ENCODE data around the gene PLIN3.

The PLIN3 gene

GRCh38 chr19:4879041-4879440, 11.6 kb upstream of the PLIN3 start:
- TF ChIP-seq BACH2 (CRISPR knock-in tag; IDR thresholded peaks at IDR 0.05; ENCODE audit: borderline replicate concordance), result no peak
- no peak for TF ChIP-seq ZFP3 (CRISPR knock-in tag; IDR thresholded peaks at IDR 0.05)
- TF ChIP-seq RARB (CRISPR knock-in tag; IDR thresholded peaks at IDR 0.05), result no peak
- TF ChIP-seq ISL1 (CRISPR knock-in tag; IDR thresholded peaks at IDR 0.05), result no peak
- no peak for TF ChIP-seq ZNF565 (CRISPR knock-in tag; conservative IDR thresholded peaks at IDR 0.05; ENCODE audit: low read depth)
- no peak for TF ChIP-seq ZC3H10 (CRISPR knock-in tag; IDR thresholded peaks at IDR 0.05)
- TF ChIP-seq TOX (CRISPR knock-in tag; IDR thresholded peaks at IDR 0.05; ENCODE audit: borderline replicate concordance), result no peak

DNA sequence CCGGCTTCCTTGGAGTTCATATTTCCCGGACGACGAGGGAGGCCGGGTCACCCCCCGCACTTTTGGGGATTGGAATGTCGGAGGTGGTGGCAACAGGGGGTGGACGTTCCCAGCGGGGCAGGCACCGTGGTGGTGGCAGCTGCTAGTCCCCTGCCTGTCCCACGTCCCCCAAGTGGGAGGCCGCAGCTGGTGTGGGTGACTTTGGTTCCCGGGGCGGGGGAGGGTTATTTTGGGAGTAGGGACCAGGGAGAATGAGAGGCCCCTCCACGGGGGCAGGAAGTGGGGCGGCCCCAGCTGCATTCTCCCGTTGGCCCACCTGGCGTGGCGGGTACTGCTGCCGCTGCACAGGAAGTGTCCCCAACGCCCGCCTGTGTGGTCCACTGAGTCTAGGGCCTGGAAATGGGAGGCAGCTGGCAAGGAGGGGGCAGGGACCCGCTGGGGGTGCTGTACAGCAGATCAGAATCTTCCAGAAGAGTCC, 11.1 kb upstream of the PLIN3 start:
- TF ChIP-seq ZNF8 (CRISPR knock-in tag; IDR thresholded peaks at IDR 0.05), result no peak
- TF ChIP-seq, protein P1, sequence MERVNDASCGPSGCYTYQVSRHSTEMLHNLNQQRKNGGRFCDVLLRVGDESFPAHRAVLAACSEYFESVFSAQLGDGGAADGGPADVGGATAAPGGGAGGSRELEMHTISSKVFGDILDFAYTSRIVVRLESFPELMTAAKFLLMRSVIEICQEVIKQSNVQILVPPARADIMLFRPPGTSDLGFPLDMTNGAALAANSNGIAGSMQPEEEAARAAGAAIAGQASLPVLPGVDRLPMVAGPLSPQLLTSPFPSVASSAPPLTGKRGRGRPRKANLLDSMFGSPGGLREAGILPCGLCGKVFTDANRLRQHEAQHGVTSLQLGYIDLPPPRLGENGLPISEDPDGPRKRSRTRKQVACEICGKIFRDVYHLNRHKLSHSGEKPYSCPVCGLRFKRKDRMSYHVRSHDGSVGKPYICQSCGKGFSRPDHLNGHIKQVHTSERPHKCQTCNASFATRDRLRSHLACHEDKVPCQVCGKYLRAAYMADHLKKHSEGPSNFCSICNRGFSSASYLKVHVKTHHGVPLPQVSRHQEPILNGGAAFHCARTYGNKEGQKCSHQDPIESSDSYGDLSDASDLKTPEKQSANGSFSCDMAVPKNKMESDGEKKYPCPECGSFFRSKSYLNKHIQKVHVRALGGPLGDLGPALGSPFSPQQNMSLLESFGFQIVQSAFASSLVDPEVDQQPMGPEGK (CRISPR knock-in tag; IDR thresholded peaks at IDR 0.05; ENCODE audit: borderline replicate concordance), result no peak
- TF ChIP-seq ISL1 (CRISPR knock-in tag; IDR thresholded peaks at IDR 0.05), result no peak
- TF ChIP-seq ZC3H10 (CRISPR knock-in tag; IDR thresholded peaks at IDR 0.05), result no peak
- no peak for TF ChIP-seq GLIS3 (CRISPR knock-in tag; IDR thresholded peaks at IDR 0.05)
- TF ChIP-seq ZNF70 (CRISPR knock-in tag; IDR thresholded peaks at IDR 0.05), result no peak
- no peak for TF ChIP-seq ARNTL (CRISPR knock-in tag; IDR thresholded peaks at IDR 0.05; ENCODE audit: borderline replicate concordance, low read depth)
- TF ChIP-seq RARB (CRISPR knock-in tag; IDR thresholded peaks at IDR 0.05), result no peak
- TF ChIP-seq, protein P2, sequence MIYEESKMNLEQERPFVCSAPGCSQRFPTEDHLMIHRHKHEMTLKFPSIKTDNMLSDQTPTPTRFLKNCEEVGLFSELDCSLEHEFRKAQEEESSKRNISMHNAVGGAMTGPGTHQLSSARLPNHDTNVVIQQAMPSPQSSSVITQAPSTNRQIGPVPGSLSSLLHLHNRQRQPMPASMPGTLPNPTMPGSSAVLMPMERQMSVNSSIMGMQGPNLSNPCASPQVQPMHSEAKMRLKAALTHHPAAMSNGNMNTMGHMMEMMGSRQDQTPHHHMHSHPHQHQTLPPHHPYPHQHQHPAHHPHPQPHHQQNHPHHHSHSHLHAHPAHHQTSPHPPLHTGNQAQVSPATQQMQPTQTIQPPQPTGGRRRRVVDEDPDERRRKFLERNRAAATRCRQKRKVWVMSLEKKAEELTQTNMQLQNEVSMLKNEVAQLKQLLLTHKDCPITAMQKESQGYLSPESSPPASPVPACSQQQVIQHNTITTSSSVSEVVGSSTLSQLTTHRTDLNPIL (CRISPR knock-in tag; IDR thresholded peaks at IDR 0.05; ENCODE audit: low read depth), result no peak
- no peak for TF ChIP-seq ZNF565 (CRISPR knock-in tag; conservative IDR thresholded peaks at IDR 0.05; ENCODE audit: low read depth)
- TF ChIP-seq OSR1 (CRISPR knock-in tag; IDR thresholded peaks at IDR 0.05), result no peak
- no peak for TF ChIP-seq ZFP3 (CRISPR knock-in tag; IDR thresholded peaks at IDR 0.05)
- TF ChIP-seq TSHZ2 (CRISPR knock-in tag; IDR thresholded peaks at IDR 0.05), result no peak
- no peak for TF ChIP-seq ZFP30 (CRISPR knock-in tag; IDR thresholded peaks at IDR 0.05)
- TF ChIP-seq ESRRG (CRISPR knock-in tag; IDR thresholded peaks at IDR 0.05), result no peak
- no peak for TF ChIP-seq SNAI2 (CRISPR knock-in tag; IDR thresholded peaks at IDR 0.05)
- no peak for TF ChIP-seq CSDC2 (CRISPR knock-in tag; IDR thresholded peaks at IDR 0.05)
- no peak for ATAC-seq

More at GRCh38 chr19:4879041-4879440, 11.6 kb upstream of the PLIN3 start:
- ATAC-seq, result no peak

- TF ChIP-seq, protein P2 (CRISPR knock-in tag; IDR thresholded peaks at IDR 0.05; ENCODE audit: low read depth), result no peak
- TF ChIP-seq ESRRG (CRISPR knock-in tag; IDR thresholded peaks at IDR 0.05) (no peak), RARB (CRISPR knock-in tag; IDR thresholded peaks at IDR 0.05) (no peak), CSDC2 (CRISPR knock-in tag; IDR thresholded peaks at IDR 0.05) (no peak), SNAI2 (CRISPR knock-in tag; IDR thresholded peaks at IDR 0.05) (no peak), ZC3H10 (CRISPR knock-in tag; IDR thresholded peaks at IDR 0.05) (no peak), TOX (CRISPR knock-in tag; IDR thresholded peaks at IDR 0.05; ENCODE audit: borderline replicate concordance) (no peak), BACH2 (CRISPR knock-in tag; IDR thresholded peaks at IDR 0.05; ENCODE audit: borderline replicate concordance) (no peak), ZNF70 (CRISPR knock-in tag; IDR thresholded peaks at IDR 0.05) (no peak), PPARA (CRISPR knock-in tag; IDR thresholded peaks at IDR 0.05; ENCODE audit: borderline replicate concordance) (no peak)
- ATAC-seq, result no peak
Measured at GRCh38 chr19:4877753-4878490, 10.5 kb upstream of the PLIN3 start.

Data from SK-N-SH treated with all-trans-retinoic acid at 6 μM for 48 hours (cell line).